EL (cell line): ENCODE measurements around the gene FBXL16.

Experiments
- DNase-seq: peaks from one replicate; pipeline ENCODE4 v3.0.0-alpha.2; 2016

FBXL16 gene

GRCh38 chr16:689175-689897 is 16.3 kb downstream of the FBXL16 start:
- no peak for DNase-seq

- DNase-seq = no peak
These were observed 18.1 kb downstream of the FBXL16 start for GRCh38 chr16:687499-687898.

GRCh38 chr16:686459-687260 is 18.9 kb downstream of the FBXL16 start:
- DNase-seq = no peak

GRCh38 chr16:685967-686366 is 19.6 kb downstream of the FBXL16 start:
- DNase-seq = peak; percentile 48

- no peak for DNase-seq
These were observed 20.5 kb downstream of the FBXL16 start for GRCh38 chr16:684961-685696.

- DNase-seq = peak; percentile 95
These were observed 21.4 kb downstream of the FBXL16 start, which contains the start of gene JMJD8 for GRCh38 chr16:684071-684794. TSS of gene JMJD8 (minus strand) at chr16:684334. CDS start at chr16:684319, 15 bp downstream.

- no peak for DNase-seq
These were observed 22.1 kb downstream of the FBXL16 start for GRCh38 chr16:683396-684070.

GRCh38 chr16:682493-683395 is 22.9 kb downstream of the FBXL16 start:
- DNase-seq = no peak

- DNase-seq = peak; percentile 59
These were observed 23.7 kb downstream of the FBXL16 start for GRCh38 chr16:681746-682427.

- DNase-seq = peak; percentile 48
These were observed 24.4 kb downstream of the FBXL16 start for GRCh38 chr16:680967-681745.

GRCh38 chr16:680625-680945 is 25.0 kb downstream of the FBXL16 start:
- no peak for DNase-seq

GRCh38 chr16:679814-680624 is 25.6 kb downstream of the FBXL16 start, which contains the start of gene STUB1:
TSS of gene STUB1 (plus strand) at chr16:680410. CDS start at chr16:680526, 116 bp downstream.
- DNase-seq = peak; percentile 86

GRCh38 chr16:678858-679813 is 26.5 kb downstream of the FBXL16 start:
- peak; percentile 66 for DNase-seq

GRCh38 chr16:678209-678857 is 27.3 kb downstream of the FBXL16 start:
- no peak for DNase-seq

GRCh38 chr16:677316-678190 is 28.0 kb downstream of the FBXL16 start:
- no peak for DNase-seq

- no peak for DNase-seq
These were observed 28.7 kb downstream of the FBXL16 start for GRCh38 chr16:676913-677312.
